ENCODE results near the gene ACVR1B.

GRCh38 chr12:52003591-52003990 is 52.1 kb downstream of the ACVR1B start:
- TF ChIP-seq CTCF (IDR thresholded peaks at IDR 0.05) (no peak), EZH2 (IDR thresholded peaks at IDR 0.05; ENCODE audit: borderline replicate concordance, insufficient read depth, low read depth, low read length, poor library complexity, severe bottlenecking) (no peak)

All from B cell (primary cell).